ENCODE measurements around the gene FGF1. TPM values are rescaled to one million over a fixed set of nuclear protein-coding genes. Genes with fewer than 3 reads are reported as not detected.

FGF1 gene
- polyA plus RNA-seq (ENCODE audit: insufficient read depth in 1 of 5, insufficient read length in 5 of 5, low replicate concordance in 1 of 5): 1 to 10 TPM in 4 of 5 donors, under 1 TPM in 1; 0.64 to 2.2 (median 1.5) TPM
- long read RNA-seq, donor 1: 0 reads
- long read RNA-seq, donor 2: 0 reads
- long read RNA-seq, donor 3, partial matches to known transcripts: 0 of 1 reads
- long read RNA-seq, donor 3, other reads (novel, unspliced or antisense): 0 of 1 reads
- long read RNA-seq, donor 4: 0 reads
- long read RNA-seq, donor 5: 0 reads
- long read RNA-seq, donor 6: 0 reads
- long read RNA-seq, donor 7: 0 reads
- long read RNA-seq, donor 8: 0 reads

GRCh38 chr5:142685418-142686209, at the start of gene FGF1:
FGF1 (minus strand) TSS chr5:142686090; CDS start chr5:142614127, 71,963 bp downstream.
- no peak for DNase-seq

DNA sequence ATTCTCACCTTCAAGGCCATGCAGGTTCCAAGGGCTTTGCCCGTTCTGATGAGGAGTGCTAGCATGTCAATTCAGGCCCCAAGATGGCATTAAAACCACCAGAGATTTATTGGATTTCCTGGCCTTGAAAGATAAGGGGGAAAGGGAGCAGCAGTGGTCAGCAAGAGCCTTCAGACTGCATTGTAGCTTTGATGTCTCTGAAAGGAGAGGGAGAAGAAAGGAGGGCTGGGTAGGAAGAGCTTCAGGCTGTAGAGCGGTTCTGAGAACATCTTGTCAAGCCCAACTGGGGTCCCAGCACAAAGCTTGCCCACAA, 41.8 kb upstream of the FGF1 start:
- no peak for DNase-seq

DNA sequence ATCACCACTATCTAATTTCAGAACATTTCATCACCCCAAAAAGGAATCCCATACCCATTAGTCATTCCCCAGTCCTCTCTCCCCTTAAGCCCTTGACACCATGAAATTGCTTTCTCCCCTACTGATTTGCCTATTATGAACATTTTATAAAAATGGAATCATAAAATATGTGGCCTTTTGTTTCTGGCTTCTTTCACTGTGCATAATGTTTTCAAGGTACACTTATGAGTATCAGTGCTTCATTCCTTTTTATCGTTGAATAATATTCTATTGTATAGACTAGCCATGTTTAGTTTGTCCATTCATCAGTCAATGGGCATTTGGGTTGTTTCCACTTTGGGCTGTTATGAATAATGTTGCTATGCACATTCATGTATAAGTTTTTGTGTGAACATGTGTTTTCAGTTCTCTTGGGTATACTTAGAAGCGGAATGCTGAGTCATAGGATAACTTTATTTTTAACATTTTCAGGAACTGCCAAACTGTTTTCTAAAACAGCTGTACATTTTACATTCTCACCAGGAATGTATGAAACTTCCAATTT, 40.4 kb upstream of the FGF1 start:
- no peak for DNase-seq

GRCh38 chr5:142725231-142726187, 39.6 kb upstream of the FGF1 start:
- no peak for DNase-seq

GRCh38 chr5:142724821-142725220, 38.9 kb upstream of the FGF1 start:
- no peak for DNase-seq

DNA sequence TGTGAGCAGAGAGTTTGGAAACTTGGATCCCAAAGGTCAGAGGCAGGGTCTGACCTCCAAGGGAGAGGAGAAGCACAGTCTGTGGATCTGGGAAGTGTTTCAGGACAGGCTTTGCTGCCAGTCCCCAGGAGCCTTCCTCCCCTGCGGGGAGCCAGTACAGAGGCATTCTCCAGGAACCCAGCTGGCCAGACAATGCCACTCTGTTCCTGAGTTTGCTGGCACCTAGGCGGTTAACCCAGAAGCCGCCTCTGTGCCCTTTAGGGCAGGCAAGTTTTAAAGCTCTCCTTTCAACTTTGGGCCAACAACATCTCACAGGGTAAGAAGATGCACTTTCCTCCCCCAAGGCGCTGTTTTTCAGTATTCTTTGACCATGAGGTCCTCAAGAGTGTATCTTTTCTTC, 37.0 kb upstream of the FGF1 start:
- no peak for DNase-seq

DNA sequence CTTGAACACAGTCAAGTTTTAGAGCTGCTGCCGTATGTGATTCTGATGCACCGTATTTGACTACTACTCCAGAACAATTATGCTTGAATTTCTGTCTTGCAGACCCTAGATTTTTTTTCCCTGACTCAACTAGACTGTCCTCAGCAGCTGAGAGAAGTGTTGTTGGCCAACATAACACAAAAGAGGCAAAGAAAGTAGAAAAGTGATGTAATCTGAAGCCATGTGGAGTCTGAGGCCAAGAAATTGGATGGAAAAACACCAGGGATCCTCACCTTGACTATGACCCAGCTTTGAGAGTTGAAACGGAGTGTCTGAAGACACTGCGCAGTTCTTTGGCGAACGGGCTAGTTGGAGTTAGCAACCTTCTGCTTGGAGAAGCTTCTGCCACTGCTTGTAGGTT, 36.3 kb upstream of the FGF1 start:
- DNase-seq: no peak

GRCh38 chr5:142720641-142721271, 34.9 kb upstream of the FGF1 start:
- DNase-seq: no peak

DNA sequence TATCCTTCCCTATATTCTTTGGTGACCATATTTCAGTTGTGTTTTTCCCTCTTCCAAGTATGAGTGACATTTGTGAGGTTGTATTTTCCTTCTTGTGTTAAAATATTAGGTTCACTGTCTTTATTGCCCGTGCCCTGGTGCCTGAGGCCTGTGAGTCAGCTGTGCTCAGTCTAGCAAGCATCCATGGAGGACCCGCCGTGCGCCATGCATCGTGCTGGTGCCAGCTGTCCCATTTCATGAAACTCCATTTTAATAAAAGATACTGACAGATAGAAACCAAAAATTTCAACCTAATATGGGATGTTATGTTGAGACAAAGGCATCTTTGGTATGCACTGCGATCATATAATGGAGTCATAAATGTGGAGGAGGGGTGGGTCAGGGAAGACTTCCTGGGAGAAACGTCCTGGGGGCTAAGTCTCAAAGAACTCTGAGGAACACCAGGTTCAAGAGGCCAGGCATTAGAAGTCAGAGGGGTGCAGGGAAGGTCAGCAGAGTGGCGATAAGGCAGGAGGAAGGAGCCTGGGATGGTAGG, 34.0 kb upstream of the FGF1 start:
- no peak for DNase-seq

GRCh38 chr5:142717582-142718215, 31.8 kb upstream of the FGF1 start:
- no peak for DNase-seq

DNA sequence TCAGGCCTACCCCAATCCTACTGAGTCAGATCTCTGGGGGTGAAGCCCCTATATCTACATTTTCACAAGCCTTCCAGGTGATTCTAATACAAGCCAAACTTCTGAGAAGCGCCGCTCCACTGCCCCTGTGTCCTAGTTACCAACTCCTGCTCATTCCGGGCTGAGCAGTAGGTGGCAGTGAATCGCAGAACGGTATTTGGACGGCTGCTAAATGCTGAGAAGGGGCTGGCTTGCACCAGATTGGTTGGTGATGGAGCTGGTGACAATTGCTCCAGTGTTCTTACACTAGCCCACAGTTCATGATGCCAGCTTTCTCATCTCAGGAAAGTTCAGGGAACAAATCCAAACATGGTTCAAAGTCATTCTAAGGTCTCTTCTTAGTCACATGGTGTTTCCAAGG, 31.1 kb upstream of the FGF1 start:
- no peak for DNase-seq

- no peak for DNase-seq
Measured at GRCh38 chr5:142715291-142715690, 29.4 kb upstream of the FGF1 start.

- peak; percentile 88 to 89 for DNase-seq
Measured at GRCh38 chr5:142713121-142713706, 27.3 kb upstream of the FGF1 start.

DNA sequence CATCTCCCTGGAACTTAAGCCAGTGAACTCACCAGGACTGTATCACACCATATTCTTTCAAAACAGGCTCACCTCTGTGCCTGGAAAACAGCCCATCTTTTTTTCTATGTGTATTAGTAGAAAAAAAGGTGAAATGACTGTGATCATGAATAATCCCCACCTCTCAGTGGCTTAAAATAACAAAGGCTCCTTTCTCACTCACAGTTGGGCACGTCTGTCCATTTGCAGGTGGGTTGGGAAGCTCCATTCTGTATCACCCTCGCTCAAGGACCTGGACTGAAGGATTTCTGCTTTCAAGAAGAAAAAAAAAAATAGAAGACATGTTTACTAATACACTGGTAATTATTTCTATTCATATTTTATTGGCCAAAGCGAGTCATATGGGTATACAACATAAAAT, 17.3 kb upstream of the FGF1 start:
- DNase-seq: no peak

DNA sequence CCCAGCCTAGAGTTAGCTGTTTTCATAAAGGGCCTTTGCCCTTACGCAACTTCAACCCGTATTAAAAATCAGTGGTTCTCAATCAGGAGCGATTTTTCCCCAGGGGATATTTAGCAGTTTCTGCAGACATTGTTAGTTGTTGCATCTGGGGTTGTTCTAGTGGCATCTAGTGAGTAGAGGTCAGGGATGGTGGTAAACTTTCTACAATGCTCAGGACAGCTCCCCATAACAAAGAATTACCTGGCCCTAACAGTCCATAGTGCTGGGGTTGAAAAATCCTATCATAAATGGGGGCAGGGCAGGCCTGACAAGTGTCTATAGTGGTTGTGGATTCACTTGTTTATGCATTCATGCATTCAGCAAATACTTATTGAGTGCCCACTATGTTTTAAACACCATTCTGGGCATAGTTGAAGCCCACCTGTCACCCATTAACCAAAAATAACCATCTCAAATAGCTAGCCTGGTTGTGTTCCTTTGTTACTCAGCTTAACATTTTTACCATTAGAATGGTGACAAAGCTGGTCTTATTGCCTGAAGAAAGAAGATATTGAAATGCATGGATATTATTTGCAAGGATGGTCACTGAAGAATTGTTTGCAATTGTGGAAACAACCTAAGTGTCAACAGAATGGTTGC, 15.9 kb upstream of the FGF1 start:
- no peak for DNase-seq

GRCh38 chr5:142700566-142700965, 14.7 kb upstream of the FGF1 start:
- no peak for DNase-seq

DNA sequence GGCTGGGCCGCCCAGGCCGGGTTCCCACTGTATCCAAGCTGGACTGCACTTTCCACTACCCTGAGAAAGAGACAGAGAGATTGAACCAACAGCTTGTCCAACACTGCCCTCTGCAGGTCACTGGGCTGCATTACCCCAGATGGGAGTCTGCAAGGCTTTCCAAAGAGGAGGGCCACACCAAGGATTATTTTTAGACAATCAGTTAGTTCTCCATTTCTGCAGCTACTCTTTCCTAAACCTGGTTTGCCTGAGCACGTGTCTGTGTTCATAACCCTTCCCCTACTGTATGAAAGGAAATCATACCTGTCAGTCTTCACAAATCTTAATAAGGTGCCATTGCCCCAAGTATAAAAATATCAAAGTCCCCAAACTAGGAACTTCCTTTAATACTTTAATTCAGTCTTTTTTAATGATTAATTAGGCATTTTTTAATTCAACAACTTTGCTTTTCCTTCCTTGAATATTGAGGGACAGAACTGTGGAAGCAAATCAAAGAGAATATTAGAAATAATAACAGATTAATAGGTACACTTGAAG, 13.4 kb upstream of the FGF1 start:
- peak; percentile 77 to 87 for DNase-seq

DNA sequence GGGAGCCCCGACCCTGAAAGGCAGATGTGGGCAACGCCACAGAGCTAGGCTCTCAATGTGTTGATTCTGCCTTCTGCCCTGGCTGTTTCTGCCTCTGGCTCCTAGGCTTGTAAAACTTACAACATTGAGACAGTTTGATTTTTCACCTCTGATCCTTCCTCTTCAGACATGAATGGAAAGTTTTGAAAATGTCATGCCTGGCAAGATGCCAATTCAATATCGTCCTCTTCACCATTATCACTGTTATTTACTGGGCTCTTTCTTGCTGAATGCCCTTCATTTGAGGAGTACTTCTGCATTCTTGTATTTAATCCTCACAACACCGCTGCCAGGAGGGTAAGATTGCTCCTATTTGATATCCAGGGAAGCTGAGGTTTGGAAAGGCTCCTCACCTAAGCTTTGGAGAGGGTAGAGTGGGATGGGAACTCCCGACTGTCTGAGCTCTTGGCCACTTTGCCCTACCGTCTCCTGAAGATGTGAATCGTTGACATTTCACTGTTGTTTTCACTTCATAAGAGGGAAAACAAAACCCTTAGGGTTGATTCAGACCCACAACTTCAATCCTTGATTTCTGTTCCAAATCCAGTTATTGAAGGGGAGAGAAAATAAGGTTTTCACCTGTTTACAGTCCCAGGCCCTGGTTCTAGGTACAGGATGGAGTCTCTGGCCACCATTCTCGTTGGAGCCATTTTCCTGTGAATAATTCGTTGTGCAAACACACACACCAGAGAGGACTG, 12.7 kb upstream of the FGF1 start:
- DNase-seq: no peak

Measured in right lung (tissue), 10 donors.